COR-L47 (cell line): ENCODE results near the gene SCT.
A peak's percentile ranks its signal among the peaks of the same experiment; 100 is the strongest.
"Not testable (repeated sequence)": the region's sequence is repeated elsewhere in the genome, so short reads cannot be mapped to it uniquely, and the experiment has no call there.

Experiments
- DNase-seq: peaks from one replicate; lab custom pipeline; 2025; lab: John Stamatoyannopoulos, UW

Gene SCT

GRCh38 chr11:626475-627307 is at the start of gene SCT:
Gene SCT, minus strand, starts transcription at chr11:627181. Its CDS starts 38 bp downstream, at chr11:627143.
- no peak for DNase-seq

DNA sequence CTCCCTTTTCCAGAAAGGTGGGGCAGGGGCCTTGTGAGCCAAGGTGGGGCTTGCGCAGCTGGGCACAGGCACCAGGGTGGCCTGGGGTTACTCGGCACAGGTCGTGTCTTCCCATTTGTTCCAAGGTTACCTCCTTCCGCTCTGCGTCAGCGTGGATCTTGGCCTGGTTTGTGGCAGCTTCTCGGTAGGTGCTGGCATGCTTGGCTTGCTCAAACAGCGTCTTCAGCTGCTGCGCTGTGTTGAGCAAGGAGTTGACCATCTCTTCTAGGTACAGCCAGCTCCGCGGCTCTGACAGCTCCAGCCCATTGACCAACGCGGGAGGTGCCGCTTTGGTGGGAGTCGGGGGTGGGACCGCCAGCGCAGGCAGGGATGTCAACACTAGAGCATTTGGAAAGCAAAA is 47.4 kb upstream of the SCT start:
- DNase-seq = no peak

DNA sequence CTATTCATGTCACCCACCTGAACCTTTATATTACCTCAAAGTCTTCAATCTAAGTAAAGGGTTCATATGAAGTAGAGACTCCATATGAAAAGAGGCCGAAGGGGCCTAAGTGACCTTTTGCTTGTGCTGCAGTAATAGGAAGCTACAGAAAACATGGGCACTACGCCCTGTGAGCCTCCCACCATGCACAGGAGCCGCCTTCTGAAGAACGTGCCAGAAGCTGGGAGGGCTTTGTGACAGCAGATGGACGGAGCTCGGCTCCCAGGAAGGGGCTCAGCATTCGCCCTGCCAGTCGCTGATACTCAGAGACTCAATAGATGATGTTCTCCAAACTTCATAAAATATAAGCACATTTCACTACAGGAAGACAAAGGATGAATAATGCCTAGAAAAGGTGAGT is 46.9 kb upstream of the SCT start:
- no peak for DNase-seq

DNA sequence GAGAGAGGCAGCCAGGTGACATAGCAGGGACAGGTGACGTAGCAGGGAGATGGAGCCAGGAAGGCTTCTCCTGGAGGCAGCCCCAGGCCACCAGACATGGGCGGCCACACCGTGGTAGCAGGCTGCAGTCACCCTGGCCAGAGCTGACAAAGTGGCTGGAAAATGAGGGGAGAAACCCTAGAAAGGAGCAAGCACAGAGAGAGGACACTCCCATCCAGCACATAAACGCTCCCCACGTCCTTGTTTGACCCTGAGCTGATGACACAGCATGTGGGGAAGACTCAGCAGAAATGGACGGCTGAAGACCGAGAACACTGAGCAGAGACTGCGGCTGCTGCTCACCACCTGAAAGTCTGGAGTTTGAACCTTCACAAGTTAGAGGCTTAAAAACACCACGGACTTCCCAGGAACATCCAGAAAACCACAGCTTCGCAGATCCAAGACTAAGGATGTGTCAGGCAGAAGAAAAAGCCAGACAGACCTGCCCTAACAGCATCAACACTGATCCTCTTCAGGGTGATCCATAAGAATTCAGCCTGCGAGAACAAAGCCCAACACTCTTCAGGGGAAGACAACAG is 38.8 kb upstream of the SCT start:
- DNase-seq = no peak

DNA sequence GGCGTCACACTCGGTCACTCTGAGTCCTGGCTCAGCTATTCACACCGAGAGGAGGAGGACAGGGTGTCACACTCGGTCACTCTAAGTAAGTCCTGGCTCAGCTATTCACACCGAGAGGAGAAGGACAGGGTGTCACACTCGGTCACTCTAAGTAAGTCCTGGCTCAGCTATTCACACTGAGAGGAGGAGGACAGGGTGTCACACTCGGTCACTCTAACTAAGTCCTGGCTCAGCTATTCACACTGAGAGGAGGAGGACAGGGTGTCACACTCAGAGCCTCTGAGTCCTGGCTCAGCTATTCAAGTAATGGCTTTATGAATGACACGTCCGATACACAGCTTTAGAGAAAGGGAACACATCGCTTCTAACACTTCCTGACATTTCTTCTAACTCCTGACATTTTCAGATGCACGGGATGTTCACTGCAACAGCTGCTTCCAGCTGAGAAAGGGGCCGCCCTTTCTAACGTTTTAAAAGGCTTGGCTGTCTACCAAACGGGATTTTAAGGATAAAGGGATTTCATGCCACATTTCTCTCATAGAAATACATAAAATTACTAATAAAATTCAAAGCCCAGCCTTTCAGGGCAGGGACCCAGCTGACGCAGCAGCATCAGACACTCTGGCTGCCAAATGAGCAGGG is 38.2 kb upstream of the SCT start:
- DNase-seq = no peak

DNA sequence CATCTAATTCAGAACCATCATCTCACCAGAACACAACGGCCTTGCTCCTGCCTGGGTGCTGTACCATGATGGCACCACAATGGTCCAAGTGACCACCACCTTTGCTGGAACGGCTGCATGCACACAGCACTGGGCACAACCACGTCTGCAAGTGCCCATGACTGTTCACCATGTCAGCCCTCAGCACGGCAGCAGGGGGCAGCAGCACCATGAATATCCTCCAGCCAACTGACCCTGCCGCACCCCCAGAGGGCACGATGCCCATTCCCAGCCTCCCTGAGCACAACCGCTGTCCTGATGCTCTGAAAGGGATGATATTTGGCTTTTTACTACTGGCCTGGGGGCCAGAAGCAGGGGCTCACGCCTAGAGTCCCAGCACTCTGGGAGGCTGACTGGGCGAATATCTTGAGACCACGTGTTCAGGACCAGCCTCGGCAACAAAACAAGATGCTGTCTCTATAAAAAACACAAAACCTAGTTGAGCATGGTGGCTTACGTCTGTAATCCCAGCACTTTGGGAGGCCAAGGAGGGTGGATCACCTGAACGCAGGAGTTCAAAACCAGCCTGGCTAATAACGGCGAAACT is 35.8 kb upstream of the SCT start:
- DNase-seq = peak; percentile 9

GRCh38 chr11:660681-661444 is 33.9 kb upstream of the SCT start:
- no peak for DNase-seq

DNA sequence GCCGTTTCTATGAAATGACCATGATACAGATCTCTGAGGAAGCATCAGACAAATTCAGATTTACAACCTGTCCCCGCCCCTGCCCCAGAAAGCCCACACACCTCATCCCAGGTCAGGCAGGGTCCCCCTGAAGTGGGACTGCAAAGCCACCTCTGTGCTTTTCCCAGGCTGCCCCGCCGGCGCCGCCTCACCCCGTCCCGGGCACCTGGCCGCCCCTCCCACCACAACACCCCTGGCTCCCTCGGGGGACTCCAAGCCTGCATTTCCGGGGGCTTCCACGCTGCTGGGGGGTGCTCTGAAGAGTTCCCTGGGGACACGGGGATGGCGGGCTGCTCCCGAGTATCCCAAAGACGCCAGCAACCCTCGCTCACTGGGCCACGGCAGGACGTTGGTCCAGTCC is 33.3 kb upstream of the SCT start:
- no peak for DNase-seq

GRCh38 chr11:659532-660085 is 32.6 kb upstream of the SCT start:
- DNase-seq = no peak

DNA sequence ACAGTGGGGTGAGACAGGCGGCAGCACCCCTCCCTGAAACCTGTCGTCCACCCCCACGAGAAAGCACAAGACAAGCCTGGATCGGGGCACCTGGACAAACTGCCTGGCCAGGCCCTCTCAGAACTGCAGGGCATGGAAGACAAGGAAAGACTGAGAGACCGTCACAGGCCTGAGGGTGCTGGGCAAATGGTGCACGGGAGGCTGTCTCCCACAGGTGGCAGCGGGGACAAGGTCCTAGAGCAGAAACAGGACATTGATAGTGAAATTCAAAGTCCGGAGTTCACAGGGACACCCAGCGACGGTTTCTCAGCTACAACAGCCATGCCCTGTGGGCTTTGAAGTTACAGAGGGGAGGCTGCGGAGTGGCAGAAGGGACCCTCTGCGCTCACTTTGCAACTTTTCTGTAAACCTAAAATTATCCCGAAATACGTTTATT is 30.7 kb upstream of the SCT start:
- DNase-seq = no peak

GRCh38 chr11:656866-657265 is 29.9 kb upstream of the SCT start:
- DNase-seq = no peak

DNA sequence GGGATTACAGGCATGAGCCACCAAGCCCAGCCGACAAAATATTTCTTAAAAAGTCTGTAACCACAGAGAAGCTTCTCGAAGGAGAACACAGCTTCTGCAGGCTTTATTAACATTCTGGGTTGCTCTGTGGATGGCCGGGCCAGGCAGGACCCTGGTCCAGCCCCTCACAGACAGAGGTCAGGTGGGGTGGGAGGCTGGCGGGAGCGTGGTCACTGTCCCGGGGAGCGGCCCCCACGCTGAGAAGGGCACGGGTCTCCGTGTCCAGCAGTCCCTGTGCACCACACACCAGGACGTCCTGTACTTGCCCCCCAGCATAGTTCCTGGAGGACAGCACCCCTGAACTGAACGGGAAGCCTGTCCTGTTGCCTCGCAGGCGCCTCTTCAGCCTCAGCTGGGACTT is 29.4 kb upstream of the SCT start:
- no peak for DNase-seq

- DNase-seq = no peak
Observed at GRCh38 chr11:655036-655726, 28.2 kb upstream of the SCT start.

DNA sequence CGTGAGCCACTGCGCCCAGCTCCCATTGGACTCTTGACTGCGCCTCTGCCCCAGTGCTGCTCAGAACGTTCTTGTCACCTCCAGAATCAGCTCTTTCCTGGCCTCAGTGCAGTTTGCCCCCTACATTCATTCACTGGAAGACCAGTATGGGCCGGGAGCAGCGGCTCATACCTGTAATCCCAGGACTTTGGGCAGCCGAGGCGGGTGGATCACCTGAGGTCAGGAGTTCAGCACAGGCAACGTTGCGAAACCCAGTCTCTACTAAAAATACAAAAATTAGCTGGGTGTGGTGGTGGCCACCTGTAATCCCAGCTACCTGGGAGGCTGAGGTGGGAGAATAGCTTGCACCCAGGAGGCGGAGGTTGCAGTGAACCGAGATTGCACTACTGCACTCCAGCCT is 27.5 kb upstream of the SCT start:
- DNase-seq = not testable (repeated sequence)

DNA sequence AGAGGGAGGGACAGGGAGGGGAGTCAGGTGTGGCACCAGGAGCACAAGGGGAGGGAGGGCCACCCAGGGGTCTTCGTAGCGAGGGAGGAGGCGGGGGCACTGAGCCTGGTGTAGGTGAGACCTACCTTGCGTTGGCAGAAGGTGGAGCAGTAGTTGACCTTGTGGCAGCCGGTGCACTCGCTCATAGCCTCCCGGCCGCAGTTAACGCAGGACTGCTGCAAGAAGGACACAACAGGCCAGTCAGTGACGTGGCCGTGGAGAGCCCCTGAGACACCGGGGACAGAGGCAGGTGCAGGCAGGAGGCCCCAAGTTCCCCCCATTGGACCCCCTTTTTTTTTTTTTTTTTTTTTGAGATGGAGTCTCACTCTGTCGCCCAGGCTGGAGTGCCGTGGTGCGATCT is 26.9 kb upstream of the SCT start:
- no peak for DNase-seq

GRCh38 chr11:653136-653535 is 26.2 kb upstream of the SCT start:
- not testable (repeated sequence) for DNase-seq

GRCh38 chr11:650482-650881 is 23.5 kb upstream of the SCT start:
- no peak for DNase-seq

DNA sequence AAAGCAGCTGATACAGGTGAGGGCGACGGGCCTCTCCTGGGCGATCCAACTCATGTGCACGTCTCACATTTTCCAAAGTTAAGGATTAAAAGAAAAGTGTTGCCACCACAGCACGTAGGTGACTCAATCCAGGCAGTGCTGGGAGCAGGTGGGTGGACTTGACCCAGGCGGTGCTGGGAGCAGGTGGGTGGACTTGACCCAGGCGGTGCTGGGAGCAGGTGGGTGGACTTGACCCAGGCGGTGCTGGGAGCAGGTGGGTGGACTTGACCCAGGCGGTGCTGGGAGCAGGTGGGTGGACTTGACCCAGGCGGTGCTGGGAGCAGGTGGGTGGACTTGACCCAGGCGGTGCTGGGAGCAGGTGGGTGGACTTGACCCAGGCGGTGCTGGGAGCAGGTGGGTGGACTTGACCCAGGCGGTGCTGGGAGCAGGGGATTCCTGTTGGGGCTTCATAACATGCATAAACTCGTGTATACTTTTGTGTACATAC is 20.7 kb upstream of the SCT start:
- not testable (repeated sequence) for DNase-seq

GRCh38 chr11:646214-646613 is 19.2 kb upstream of the SCT start:
- no peak for DNase-seq

- DNase-seq = no peak
Observed at GRCh38 chr11:645536-645935, 18.6 kb upstream of the SCT start.
